Body of pancreas (tissue), 4 donors: ENCODE measurements around the gene CPNE1. TPM values are rescaled to one million over a fixed set of nuclear protein-coding genes. Genes with fewer than 3 reads are reported as not detected.
A peak's percentile ranks its signal among the peaks of the same experiment; 100 is the strongest.
"Not testable (repeated sequence)": the region's sequence is repeated elsewhere in the genome, so short reads cannot be mapped to it uniquely, and the experiment has no call there.

ENCODE experiments used
- ATAC-seq: fragments of 150-250 bp; one replicate; pipeline ENCODE4 v1.9.1; 2016
- DNase-seq, 4 donors: peaks; one replicate each; pipeline ENCODE4 v3.0.0-alpha.2; 2019
- H3K27ac ChIP-seq, 4 donors: fragments of 200-600 bp; sonication (generic); 1 replicate in 3 of 4; 2 replicates in 1 of 4; pipeline versions ENCODE4 v1.5.1 to v1.6.1; 2016 to 2019; ENCODE audit warnings: mild to moderate bottlenecking in 1 of 4, mixed read lengths in 1 of 4, moderate library complexity in 1 of 4
- H3K27me3 ChIP-seq, 2 donors: fragments of 200-600 bp; sonication (generic); one replicate each; pipeline ENCODE4 v1.6.0; 2016; ENCODE audit warnings: mild to moderate bottlenecking in 1 of 2
- H3K36me3 ChIP-seq, 2 donors: fragments of 200-600 bp; sonication (generic); replicated peaks in 1 of 2; 2 replicates each; pipeline ENCODE4 v1.5.1; 2016; ENCODE audit warnings: low read depth in 2 of 2; ENCODE audit not compliant: insufficient read depth in 1 of 2
- H3K4me1 ChIP-seq: fragments of 200-600 bp; sonication (generic); one replicate; pipeline ENCODE4 v1.6.0; 2016
- H3K4me3 ChIP-seq, 2 donors: fragments of 200-600 bp; sonication (generic); 1 replicate in 1 of 2; 2 replicates in 1 of 2; pipeline ENCODE4 v1.5.1; 2016 to 2019
- H3K9me3 ChIP-seq, 3 donors: fragments of 200-600 bp; sonication (generic); 1 replicate in 2 of 3; 2 replicates in 1 of 3; pipeline ENCODE4 v1.5.1; 2016
- CTCF ChIP-seq, 7 experiments: fragments of 450-650 bp in 4 of 7; fragments of 200-600 bp in 3 of 7; sonication (generic) in 3 of 7; IDR thresholded peaks; one replicate each; pipeline ENCODE4 v1.5.1; 2016 to 2019; ENCODE audit warnings: antibody characterized with exemption in 7 of 7
- POLR2A ChIP-seq, 3 donors: fragments of 450-650 bp; IDR thresholded peaks; one replicate each; pipeline ENCODE4 v1.6.1; 2016; ENCODE audit warnings: antibody characterized with exemption in 3 of 3, mild to moderate bottlenecking in 2 of 3
- WGBS, 2 donors: methylation state at CpG; one replicate each; pipeline ENCODE4 v1.1.5; 2017; 5-methylcytosine and 5-hydroxymethylcytosine counted together
- intact Hi-C: fragments of 100-400 bp; cut with DNase I; formaldehyde crosslinking; loops from one replicate; pipeline ENCODE4 v1.15.1; 2023
- total RNA-seq, 2 donors: library from RNA; depleted of rRNA; stranded (reverse); fragments of >200 nt; gene quantifications; one replicate each; pipeline ENCODE4 v1.1.0, GENCODE V29; 2016

Gene CPNE1
- 10 to 100 TPM; 87.3 to 93.9 TPM for total RNA-seq

GRCh38 chr20:35664466-35665206 lies at the start of gene CPNE1, which contains the start of gene RBM12:
CPNE1 (minus strand) TSS chr20:35664900; CDS start chr20:35632923, 31,977 bp downstream.
RBM12 (minus strand) TSS chr20:35664900; CDS start chr20:35655322, 9,578 bp downstream.
- peak within 1 kb of the TSS; percentile 93 to 96 (median 96) for H3K27ac ChIP-seq
- no peaks in the 10 kb centered on the region for H3K9me3 ChIP-seq
- DNase-seq: peak; percentile 93 to 94 (median 94)
- no peaks in the 10 kb centered on the region for H3K27me3 ChIP-seq
- peak; percentile 97 for ATAC-seq
- peak within 1 kb of the TSS; percentile 39 to 45 for H3K4me3 ChIP-seq
- 0 to 1% methylated on average over 26 to 39 of the region's 61 CpGs for WGBS, 2 donors
- H3K36me3 ChIP-seq: no peaks in the 10 kb centered on the region
- TF ChIP-seq POLR2A (IDR thresholded peaks at IDR 0.05): peak; percentile 86 to 96 (median 95)
- peak in 3 of 7 experiments; percentile 3 to 26 (median 15) for TF ChIP-seq CTCF (IDR thresholded peaks at IDR 0.05)
- intact Hi-C loops: no loop called here
- H3K4me1 ChIP-seq: peaks cover 35% of the 10 kb centered on the region

DNA sequence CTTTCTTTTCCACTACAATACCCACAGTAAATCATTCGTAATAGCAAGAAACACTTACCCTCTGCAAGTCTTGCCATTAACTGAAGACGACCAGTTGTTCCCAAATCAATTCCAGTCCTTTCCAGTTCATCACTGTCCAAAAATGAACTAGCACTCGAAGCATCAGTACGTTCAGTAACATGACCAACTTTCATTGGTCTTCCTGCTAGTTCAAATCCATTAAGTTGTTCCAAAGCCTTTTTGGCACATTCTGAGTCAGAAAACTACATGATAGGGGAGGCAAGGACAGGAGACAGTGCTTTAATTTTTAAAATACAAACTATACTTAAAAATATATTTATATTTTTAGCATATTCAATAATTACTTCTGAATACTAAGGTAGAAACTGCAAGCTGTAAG lies 49.4 kb upstream of the CPNE1 start:
- 70% methylated on average over 4 of the region's 4 CpGs for WGBS, 2 donors
- Histone ChIP-seq H3K27me3 (no peaks in the 10 kb centered on the region), H3K9me3 (no peaks in the 10 kb centered on the region), H3K36me3 (peaks cover 16 to 69% of the 10 kb centered on the region in 2 donors), H3K4me3 (no peak overlapping the region), H3K27ac (no peak overlapping the region), H3K4me1 (peaks cover 22% of the 10 kb centered on the region)
- DNase-seq: no peak
- TF ChIP-seq CTCF (IDR thresholded peaks at IDR 0.05): no peak
- TF ChIP-seq POLR2A (IDR thresholded peaks at IDR 0.05): no peak
- intact Hi-C loops: no loop called here
- ATAC-seq: no peak

DNA sequence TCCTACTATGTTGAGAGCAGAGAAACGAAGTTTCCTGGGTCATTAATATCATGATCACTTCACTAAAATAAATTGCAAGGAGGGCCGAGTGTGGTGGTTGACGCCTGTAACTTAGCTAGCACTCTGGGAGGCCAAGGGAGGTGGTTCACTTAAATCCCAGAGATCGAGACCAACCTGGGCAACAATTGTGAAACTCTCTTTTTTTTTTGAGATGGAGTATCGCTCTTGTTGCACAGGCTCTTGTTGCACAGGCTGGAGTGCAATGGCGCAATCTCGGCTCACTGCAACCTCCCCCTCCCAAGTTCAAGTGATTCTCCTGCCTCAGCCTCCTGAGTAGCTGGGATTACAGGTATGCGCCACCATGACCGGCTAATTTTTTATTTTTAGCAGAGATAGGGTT lies 48.4 kb upstream of the CPNE1 start:
- H3K4me3 ChIP-seq, H3K27ac ChIP-seq, intact Hi-C loops, H3K9me3 ChIP-seq, ATAC-seq, DNase-seq, H3K27me3 ChIP-seq: not testable (repeated sequence)
- Histone ChIP-seq H3K4me1 (peaks cover 27% of the 10 kb centered on the region), H3K36me3 (peaks cover 16 to 64% of the 10 kb centered on the region in 2 donors)
- WGBS, 2 donors: 79 to 83% methylated on average over 9 of the region's 9 CpGs

DNA sequence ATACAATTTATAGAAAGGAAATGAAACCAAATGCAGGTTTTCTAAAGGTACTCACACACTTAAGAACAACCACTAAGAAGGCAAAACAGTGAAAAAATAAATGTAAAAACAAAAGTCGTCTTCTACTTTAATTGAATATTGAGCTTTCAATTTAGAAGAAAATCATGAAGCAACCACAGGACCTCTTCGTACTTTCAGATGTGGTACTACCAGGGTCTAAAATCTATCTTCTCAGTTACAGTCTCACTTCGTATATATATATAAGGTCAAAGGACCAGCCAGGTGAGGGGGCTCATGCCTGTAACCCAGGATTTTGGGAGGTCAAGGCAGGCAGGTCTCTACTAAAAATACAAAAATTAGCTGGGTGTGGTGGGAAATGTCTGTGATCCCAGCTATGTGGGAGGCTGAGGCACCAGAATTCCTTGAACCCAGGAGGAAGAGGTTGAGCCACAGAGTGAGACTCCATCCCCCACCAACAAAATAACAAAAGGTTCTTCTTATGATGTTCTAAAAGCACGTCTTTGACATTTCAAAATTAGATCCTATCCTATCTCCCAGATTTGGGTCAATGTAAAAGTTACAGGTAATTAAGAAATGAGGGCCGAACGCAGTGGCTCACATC lies 47.0 kb upstream of the CPNE1 start:
- peaks cover 16 to 56% of the 10 kb centered on the region in 2 donors for H3K36me3 ChIP-seq
- no peaks in the 10 kb centered on the region for H3K9me3 ChIP-seq
- H3K4me3 ChIP-seq: no peak overlapping the region
- intact Hi-C loops: no loop called here
- 60 to 67% methylated on average over 6 of the region's 6 CpGs for WGBS, 2 donors
- H3K27ac ChIP-seq: no peak overlapping the region
- no peaks in the 10 kb centered on the region for H3K27me3 ChIP-seq
- DNase-seq (no peak), ATAC-seq (no peak)
- TF ChIP-seq POLR2A (IDR thresholded peaks at IDR 0.05) (no peak), CTCF (IDR thresholded peaks at IDR 0.05) (no peak)
- H3K4me1 ChIP-seq: peaks cover 27% of the 10 kb centered on the region

- Histone ChIP-seq H3K27me3 (no peaks in the 10 kb centered on the region), H3K27ac (no peak overlapping the region), H3K9me3 (no peaks in the 10 kb centered on the region), H3K4me3 (no peak overlapping the region), H3K36me3 (peaks cover 13 to 56% of the 10 kb centered on the region in 2 donors), H3K4me1 (peaks cover 27% of the 10 kb centered on the region)
- intact Hi-C loops: no loop called here
- WGBS, 2 donors: 37 to 40% methylated on average over 6 of the region's 6 CpGs
- TF ChIP-seq CTCF (IDR thresholded peaks at IDR 0.05) (no peak), POLR2A (IDR thresholded peaks at IDR 0.05) (no peak)
- no peak for ATAC-seq
- no peak for DNase-seq
Observed at GRCh38 chr20:35710884-35711587, 46.3 kb upstream of the CPNE1 start.
